A549 (cell line): Measurements from ENCODE around the gene GPATCH8. TPM values are rescaled to one million over a fixed set of nuclear protein-coding genes. Genes with fewer than 3 reads are reported as not detected.
A peak's percentile ranks its signal among the peaks of the same experiment; 100 is the strongest.

ENCODE experiments used
- ATAC-seq, 2 experiments: fragments of 200-7000 bp in 1 of 2; fragments of >200 bp in 1 of 2; cut with Nextera tagmentation in 1 of 2; cut with Tn5 transposase in 1 of 2; 3 replicates each; pipeline versions ENCODE4 v1.8.0 to v1.9.1; 2018 to 2020; ENCODE audit warnings: mild to moderate bottlenecking in 1 of 2, moderate library complexity in 1 of 2
- CTCF ChIA-PET: fragments of 300-600 bp; sonication (Branson Sonifier 250); formaldehyde crosslinking; extraction: SDS; loops from one replicate; lab custom pipeline; 2021; ENCODE audit warnings: antibody characterized with exemption, inconsistent platforms; lab: Yijun Ruan, JAX
- POLR2A ChIA-PET: fragments of 350-600 bp; formaldehyde crosslinking; extraction: SDS; loops from one replicate; lab custom pipeline; 2021; ENCODE audit warnings: antibody characterized with exemption, inconsistent platforms; lab: Yijun Ruan, JAX
- DNase-seq, 2 experiments: peaks; one replicate each; pipeline versions ENCODE4 v3.0.0 to v3.0.0-alpha.2; 2011 to 2016; ENCODE audit warnings: low read depth in 1 of 2, low spot score in 1 of 2
- FAIRE-seq: peaks from 2 replicates; lab custom pipeline; 2011; peaks lifted over from hg19 to GRCh38; lab: Jason Lieb, UNC
- H3K27ac ChIP-seq, 2 experiments: fragments of >200 bp; sonication (Bioruptor Twin); formaldehyde crosslinking; 3 replicates each; pipeline ENCODE4 v1.5.1; 2016 to 2017
- H3K4me1 ChIP-seq: fragments of >200 bp; sonication (Bioruptor Twin); formaldehyde crosslinking; 3 replicates; pipeline ENCODE4 v1.6.1; 2016
- H3K4me2 ChIP-seq: fragments of >200 bp; sonication (Bioruptor Twin); formaldehyde crosslinking; 3 replicates; pipeline ENCODE4 v1.6.1; 2016
- H3K4me3 ChIP-seq: fragments of >200 bp; sonication (Bioruptor Twin); formaldehyde crosslinking; 3 replicates; pipeline ENCODE4 v1.5.1; 2016
- H3K9me3 ChIP-seq: fragments of >200 bp; sonication (Bioruptor Twin); formaldehyde crosslinking; 3 replicates; pipeline ENCODE4 v1.6.1; 2016
- BHLHE40 ChIP-seq: IDR thresholded peaks from 2 replicates; pipeline ENCODE4 v1.6.1; 2012; ENCODE audit warnings: low read depth, low read length, inconsistent platforms
- CBX2 ChIP-seq: fragments of 200-600 bp; sonication (generic); IDR thresholded peaks from 2 replicates; pipeline ENCODE4 v1.6.1; 2016; ENCODE audit warnings: low read depth, mild to moderate bottlenecking, borderline replicate concordance
- CBX8 ChIP-seq: fragments of 200-600 bp; sonication (generic); IDR thresholded peaks from 2 replicates; pipeline ENCODE4 v1.6.1; 2016
- CHD4 ChIP-seq: fragments of 200-600 bp; sonication (generic); IDR thresholded peaks from 2 replicates; pipeline ENCODE4 v1.6.1; 2016; ENCODE audit warnings: antibody characterized with exemption, mild to moderate bottlenecking, borderline replicate concordance
- CTCF ChIP-seq: fragments of >200 bp; sonication (Bioruptor Twin); formaldehyde crosslinking; IDR thresholded peaks from 3 replicates; pipeline ENCODE4 v1.5.1; 2016
- FOSB ChIP-seq: fragments of 250-450 bp; sonication (Bioruptor Pico); IDR thresholded peaks from 2 replicates; pipeline ENCODE4 v1.5.0; 2020; ENCODE audit warnings: mild to moderate bottlenecking, moderate library complexity
- GATA3 ChIP-seq: IDR thresholded peaks from 2 replicates; pipeline ENCODE4 v1.6.1; 2012; ENCODE audit warnings: borderline replicate concordance
- HES2 ChIP-seq: fragments of >200 bp; sonication (Bioruptor Twin); formaldehyde crosslinking; IDR thresholded peaks from 2 replicates; pipeline ENCODE4 v1.6.1; 2016
- HEYL ChIP-seq: fragments of 250-450 bp; sonication (Bioruptor Pico); IDR thresholded peaks from 2 replicates; pipeline ENCODE4 v1.8.0; 2021; ENCODE audit warnings: mild to moderate bottlenecking, moderate library complexity
- HOXA7 ChIP-seq: fragments of 250-450 bp; sonication (Bioruptor Pico); IDR thresholded peaks from 2 replicates; pipeline ENCODE4 v1.5.0; 2020; ENCODE audit warnings: mild to moderate bottlenecking, moderate library complexity
- HOXB13 ChIP-seq: fragments of 250-450 bp; sonication (Bioruptor Pico); IDR thresholded peaks from 2 replicates; pipeline ENCODE4 v1.5.0; 2020; ENCODE audit warnings: low read depth, mild to moderate bottlenecking, moderate library complexity
- MAZ ChIP-seq: fragments of 150-350 bp; IDR thresholded peaks from 2 replicates; pipeline ENCODE4 v1.6.1; 2014; ENCODE audit warnings: antibody characterized with exemption, low read depth, low read length, borderline replicate concordance
- NFE2L2 ChIP-seq: fragments of 150-350 bp; conservative IDR thresholded peaks from 2 replicates; pipeline ENCODE4 v1.6.1; 2014; ENCODE audit warnings: low read length
- NPAS2 ChIP-seq: fragments of 250-450 bp; sonication (Bioruptor Pico); IDR thresholded peaks from 2 replicates; pipeline ENCODE4 v1.8.0; 2022; ENCODE audit warnings: mild to moderate bottlenecking, moderate library complexity, borderline replicate concordance
- RARB ChIP-seq: fragments of 250-450 bp; sonication (Bioruptor Pico); IDR thresholded peaks from 2 replicates; pipeline ENCODE4 v1.8.0; 2021; ENCODE audit warnings: mild to moderate bottlenecking, moderate library complexity
- RCOR1 ChIP-seq: fragments of 150-350 bp; IDR thresholded peaks from 2 replicates; pipeline ENCODE4 v1.6.1; 2014; ENCODE audit warnings: antibody characterized with exemption, low read length, low read depth
- SREBF2 ChIP-seq: fragments of 450-650 bp; IDR thresholded peaks from 2 replicates; pipeline ENCODE4 v1.6.1; 2014; ENCODE audit warnings: mild to moderate bottlenecking, moderate library complexity
- ZSCAN20 ChIP-seq: fragments of 250-450 bp; sonication (Bioruptor Pico); IDR thresholded peaks from 2 replicates; pipeline ENCODE4 v1.8.0; 2022; ENCODE audit warnings: mild to moderate bottlenecking, moderate library complexity
- WGBS: methylation state at CpG from one replicate; pipeline ENCODE4 v1.1.6; 2017; ENCODE audit errors: missing lambda C conversion rate; 5-methylcytosine and 5-hydroxymethylcytosine counted together
- polyA plus RNA-seq, 4 experiments: library from polyadenylated mRNA; depleted of rRNA in 3 of 4; stranded (reverse); fragments of >200 nt; fragmentation: RNase III in 1 of 4; extraction: RNeasy Plus Mini Kit Qiagen cat#74134 plus additional on column Dnase treatment in 1 of 4; gene quantifications; 2 replicates in 3 of 4; 3 replicates in 1 of 4; pipeline ENCODE4 v1.2.3, GENCODE V29; 2011 to 2017

The GPATCH8 gene
- polyA plus RNA-seq, 2 of the 4 experiments (the other 2 are of a cell fraction) = 21.7 to 27.3 TPM

DNA sequence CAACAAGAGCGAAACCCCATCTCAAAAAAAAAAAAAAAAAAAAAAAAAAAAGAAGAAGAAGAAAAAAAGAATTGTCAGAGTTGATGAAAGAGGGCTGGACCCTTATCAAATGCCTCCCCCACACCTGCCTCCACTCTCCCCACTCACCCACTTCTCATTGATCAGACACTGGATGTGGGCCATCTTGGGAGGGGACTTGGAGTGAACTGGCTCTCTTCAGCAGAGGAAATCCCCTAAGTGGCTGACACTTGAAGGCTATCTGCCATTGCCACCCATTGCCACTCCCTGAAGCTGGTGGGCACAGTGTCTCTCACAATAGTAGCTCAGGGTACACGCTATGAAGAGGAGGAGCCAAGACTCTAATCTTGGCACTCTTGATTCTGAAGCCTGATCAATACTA, 115.4 kb downstream of the GPATCH8 start:
- WGBS = 93% methylated on average over 2 of the region's 2 CpGs
- CTCF ChIA-PET = interaction anchor here (0.6 to 6.8 kb wide), 4 partner anchors 12 to 39 kb away, joined by 3 to 62 read pairs (median 4); no protein-coding TSS in a partner anchor
- no peak for FAIRE-seq

GRCh38 chr17:44386182-44386525, 117.1 kb downstream of the GPATCH8 start:
- Histone ChIP-seq H3K27ac (no peak overlapping the region; a peak in 1 of 6 replicates), H3K4me2 (peak overlapping the region; percentile 87), H3K4me3 (no peak overlapping the region; the same call in 2 of the 3 replicates), H3K9me3 (no peaks in the 10 kb centered on the region), H3K4me1 (peaks cover 3% of the 10 kb centered on the region; the same call in 1 of the 3 replicates)
- ChIA-PET CTCF (interaction anchor here (1.0 to 6.8 kb wide), 8 partner anchors 14 to 142 kb away, joined by 3 to 62 read pairs (median 4); partner anchors contain the start of gene FAM171A2), POLR2A (interaction anchor here (1.5 kb wide), 1 partner anchor 166 kb away, joined by 4 read pairs; no protein-coding TSS in a partner anchor)
- no peak for FAIRE-seq
- DNase-seq = no peak
- 85% methylated on average over 10 of the region's 10 CpGs for WGBS
- ATAC-seq = no peak
- TF ChIP-seq RCOR1 (no peak), BHLHE40 (no peak), CHD4 (no peak), CTCF (no peak), RARB (CRISPR knock-in tag) (no peak), HOXB13 (CRISPR knock-in tag) (no peak), HOXA7 (no peak), GATA3 (no peak), FOSB (CRISPR knock-in tag) (no peak), CBX8 (no peak), NPAS2 (CRISPR knock-in tag) (no peak)

More for the DNA sequence above, 115.4 kb downstream of the GPATCH8 start:
- DNase-seq (no peak), ATAC-seq (no peak)
- H3K9me3 ChIP-seq = no peaks in the 10 kb centered on the region
- H3K27ac ChIP-seq = no peak overlapping the region
- H3K4me1 ChIP-seq = peaks cover 3% of the 10 kb centered on the region; the same call in 1 of the 3 replicates
- no peak overlapping the region for H3K4me2 ChIP-seq
- POLR2A ChIA-PET = interaction anchor here (0.9 kb wide), 1 partner anchor 12 kb away, joined by 8 read pairs; no protein-coding TSS in a partner anchor
- H3K4me3 ChIP-seq = no peak overlapping the region
- TF ChIP-seq HES2 (no peak), SREBF2 (no peak), CBX2 (no peak), HOXB13 (CRISPR knock-in tag) (no peak), ZSCAN20 (CRISPR knock-in tag) (no peak), HEYL (no peak), CTCF (no peak), NFE2L2 (no peak), MAZ (no peak)
